ENCODE results near the gene CHCHD6. TPM values are rescaled to one million over a fixed set of nuclear protein-coding genes. Genes with fewer than 3 reads are reported as not detected.
A peak's percentile ranks its signal among the peaks of the same experiment; 100 is the strongest.

CHCHD6 gene
- total and polyA plus RNA-seq, 5 donors from 2014 or later, result 5.6 to 10.5 (median 8.1) TPM

- H3K4me1 ChIP-seq (ENCODE audit: control insufficient read depth, insufficient read depth, low read length, poor library complexity, severe bottlenecking), result no peaks in the 10 kb centered on the region
- DNase-seq (no peak), ATAC-seq (ENCODE audit: low read depth in 2 of 2) (no peak)
- peaks cover 0 to 3% of the 10 kb centered on the region in 2 experiments for H3K9me3 ChIP-seq (ENCODE audit: control insufficient read depth in 2 of 2, low read length in 2 of 2)
- H3K27ac ChIP-seq (ENCODE audit: insufficient read depth, low read length, poor library complexity, severe bottlenecking), result no peak overlapping the region
- Mint-ChIP-seq H3K4me1 (peaks cover 0 to 2% (median under 1%) of the 10 kb centered on the region in 4 donors), H3K27me3 (no peaks in the 10 kb centered on the region), H3K4me3 (no peak overlapping the region), H3K9me3 (peaks cover 0 to 9% (median 2%) of the 10 kb centered on the region in 7 donors), H3K27ac (no peak overlapping the region), H3K36me3 (no peaks in the 10 kb centered on the region)
- H3K27me3 ChIP-seq (ENCODE audit: control insufficient read depth, insufficient read depth, low read length), result no peaks in the 10 kb centered on the region
- H3K36me3 ChIP-seq (ENCODE audit: control insufficient read depth, insufficient read depth, low read length), result no peaks in the 10 kb centered on the region
- H3K4me3 ChIP-seq (ENCODE audit: low read depth, low read length), result no peak overlapping the region
These were observed 37.1 kb upstream of the CHCHD6 start for GRCh38 chr3:126666658-126667528.

GRCh38 chr3:126667631-126668449 is 36.2 kb upstream of the CHCHD6 start:
- H3K27me3 ChIP-seq (ENCODE audit: control insufficient read depth, insufficient read depth, low read length), result no peaks in the 10 kb centered on the region
- Mint-ChIP-seq H3K36me3 (no peaks in the 10 kb centered on the region), H3K27me3 (no peaks in the 10 kb centered on the region), H3K4me3 (no peak overlapping the region), H3K9me3 (peaks cover 0 to 9% (median 2%) of the 10 kb centered on the region in 7 donors), H3K27ac (peak overlapping the region in 1 of 3 donors; percentile 80), H3K4me1 (peaks cover 0 to 2% (median under 1%) of the 10 kb centered on the region in 4 donors)
- DNase-seq (no peak), ATAC-seq (ENCODE audit: low read depth in 2 of 2) (no peak)
- H3K36me3 ChIP-seq (ENCODE audit: control insufficient read depth, insufficient read depth, low read length), result no peaks in the 10 kb centered on the region
- H3K4me3 ChIP-seq (ENCODE audit: low read depth, low read length), result no peak overlapping the region
- no peak overlapping the region for H3K27ac ChIP-seq (ENCODE audit: insufficient read depth, low read length, poor library complexity, severe bottlenecking)
- no peaks in the 10 kb centered on the region for H3K4me1 ChIP-seq (ENCODE audit: control insufficient read depth, insufficient read depth, low read length, poor library complexity, severe bottlenecking)
- peaks cover 0 to 3% of the 10 kb centered on the region in 2 experiments for H3K9me3 ChIP-seq (ENCODE audit: control insufficient read depth in 2 of 2, low read length in 2 of 2)

GRCh38 chr3:126668450-126669401 is 35.3 kb upstream of the CHCHD6 start:
- Mint-ChIP-seq H3K36me3 (no peaks in the 10 kb centered on the region), H3K4me3 (no peak overlapping the region), H3K9me3 (peaks cover 0 to 9% (median 2%) of the 10 kb centered on the region in 7 donors), H3K4me1 (peaks cover 0 to 2% (median under 1%) of the 10 kb centered on the region in 4 donors), H3K27ac (no peak overlapping the region), H3K27me3 (no peaks in the 10 kb centered on the region)
- H3K27ac ChIP-seq (ENCODE audit: insufficient read depth, low read length, poor library complexity, severe bottlenecking), result no peak overlapping the region
- no peaks in the 10 kb centered on the region for H3K4me1 ChIP-seq (ENCODE audit: control insufficient read depth, insufficient read depth, low read length, poor library complexity, severe bottlenecking)
- no peaks in the 10 kb centered on the region for H3K36me3 ChIP-seq (ENCODE audit: control insufficient read depth, insufficient read depth, low read length)
- peaks cover 2% of the 10 kb centered on the region for H3K27me3 ChIP-seq (ENCODE audit: control insufficient read depth, insufficient read depth, low read length)
- ATAC-seq (ENCODE audit: low read depth in 2 of 2), result no peak
- no peak for DNase-seq
- H3K4me3 ChIP-seq (ENCODE audit: low read depth, low read length), result no peak overlapping the region
- peaks cover 0 to 3% of the 10 kb centered on the region in 2 experiments for H3K9me3 ChIP-seq (ENCODE audit: control insufficient read depth in 2 of 2, low read length in 2 of 2)

- Mint-ChIP-seq H3K4me3 (no peak overlapping the region), H3K9me3 (peaks cover 0 to 15% (median 4%) of the 10 kb centered on the region in 7 donors), H3K36me3 (no peaks in the 10 kb centered on the region), H3K4me1 (peaks cover 0 to 2% (median under 1%) of the 10 kb centered on the region in 4 donors), H3K27ac (no peak overlapping the region), H3K27me3 (no peaks in the 10 kb centered on the region)
- Histone ChIP-seq H3K4me3 (ENCODE audit: low read depth, low read length) (no peak overlapping the region), H3K27me3 (ENCODE audit: control insufficient read depth, insufficient read depth, low read length) (peaks cover 5% of the 10 kb centered on the region), H3K27ac (ENCODE audit: insufficient read depth, low read length, poor library complexity, severe bottlenecking) (no peak overlapping the region), H3K36me3 (ENCODE audit: control insufficient read depth, insufficient read depth, low read length) (no peaks in the 10 kb centered on the region), H3K4me1 (ENCODE audit: control insufficient read depth, insufficient read depth, low read length, poor library complexity, severe bottlenecking) (no peaks in the 10 kb centered on the region), H3K9me3 (ENCODE audit: control insufficient read depth in 2 of 2, low read length in 2 of 2) (peaks cover 0 to 6% of the 10 kb centered on the region in 2 experiments)
- peak in 1 of 2 donors; percentile 50 for ATAC-seq (ENCODE audit: low read depth in 2 of 2)
- peak in 1 of 3 donors; percentile 33 for DNase-seq
These were observed 32.5 kb upstream of the CHCHD6 start for GRCh38 chr3:126671521-126671920.

- peaks cover 0 to 15% (median 4%) of the 10 kb centered on the region in 7 donors for H3K9me3 Mint-ChIP-seq
- H3K4me1 ChIP-seq (ENCODE audit: control insufficient read depth, insufficient read depth, low read length, poor library complexity, severe bottlenecking), result no peaks in the 10 kb centered on the region
- ATAC-seq (ENCODE audit: low read depth in 2 of 2) (no peak), DNase-seq (no peak)
- no peak overlapping the region for H3K27ac Mint-ChIP-seq
- H3K27ac ChIP-seq (ENCODE audit: insufficient read depth, low read length, poor library complexity, severe bottlenecking), result no peak overlapping the region
- peaks cover 0 to 2% (median under 1%) of the 10 kb centered on the region in 4 donors for H3K4me1 Mint-ChIP-seq
- H3K36me3 Mint-ChIP-seq, result no peaks in the 10 kb centered on the region
- no peak overlapping the region for H3K4me3 Mint-ChIP-seq
- H3K4me3 ChIP-seq (ENCODE audit: low read depth, low read length), result no peak overlapping the region
- H3K36me3 ChIP-seq (ENCODE audit: control insufficient read depth, insufficient read depth, low read length), result no peaks in the 10 kb centered on the region
- peaks cover 0 to 6% of the 10 kb centered on the region in 2 experiments for H3K9me3 ChIP-seq (ENCODE audit: control insufficient read depth in 2 of 2, low read length in 2 of 2)
- H3K27me3 Mint-ChIP-seq, result peaks cover 5% of the 10 kb centered on the region
- H3K27me3 ChIP-seq (ENCODE audit: control insufficient read depth, insufficient read depth, low read length), result peaks cover 7% of the 10 kb centered on the region
These were observed 31.7 kb upstream of the CHCHD6 start for GRCh38 chr3:126672340-126672739.

- H3K27me3 ChIP-seq (ENCODE audit: control insufficient read depth, insufficient read depth, low read length), result peaks cover 7% of the 10 kb centered on the region
- no peak overlapping the region for H3K4me3 Mint-ChIP-seq
- H3K27me3 Mint-ChIP-seq, result peaks cover 5% of the 10 kb centered on the region
- H3K36me3 Mint-ChIP-seq, result no peaks in the 10 kb centered on the region
- no peaks in the 10 kb centered on the region for H3K4me1 ChIP-seq (ENCODE audit: control insufficient read depth, insufficient read depth, low read length, poor library complexity, severe bottlenecking)
- no peak overlapping the region for H3K27ac ChIP-seq (ENCODE audit: insufficient read depth, low read length, poor library complexity, severe bottlenecking)
- ATAC-seq (ENCODE audit: low read depth in 2 of 2) (no peak), DNase-seq (no peak)
- no peak overlapping the region for H3K4me3 ChIP-seq (ENCODE audit: low read depth, low read length)
- peaks cover 0 to 2% (median under 1%) of the 10 kb centered on the region in 4 donors for H3K4me1 Mint-ChIP-seq
- H3K9me3 ChIP-seq (ENCODE audit: control insufficient read depth in 2 of 2, low read length in 2 of 2), result peaks cover 0 to 6% of the 10 kb centered on the region in 2 experiments
- H3K36me3 ChIP-seq (ENCODE audit: control insufficient read depth, insufficient read depth, low read length), result no peaks in the 10 kb centered on the region
- H3K27ac Mint-ChIP-seq, result no peak overlapping the region
- peaks cover 0 to 15% (median 4%) of the 10 kb centered on the region in 7 donors for H3K9me3 Mint-ChIP-seq
These were observed 31.3 kb upstream of the CHCHD6 start for GRCh38 chr3:126672741-126673140.

Data from CD4-positive, CD25-positive, alpha-beta regulatory T cell (primary cell).